ENCODE data around the gene METRNL.
"Not testable (repeated sequence)": the region's sequence is repeated elsewhere in the genome, so short reads cannot be mapped to it uniquely, and the experiment has no call there.

METRNL gene

DNA sequence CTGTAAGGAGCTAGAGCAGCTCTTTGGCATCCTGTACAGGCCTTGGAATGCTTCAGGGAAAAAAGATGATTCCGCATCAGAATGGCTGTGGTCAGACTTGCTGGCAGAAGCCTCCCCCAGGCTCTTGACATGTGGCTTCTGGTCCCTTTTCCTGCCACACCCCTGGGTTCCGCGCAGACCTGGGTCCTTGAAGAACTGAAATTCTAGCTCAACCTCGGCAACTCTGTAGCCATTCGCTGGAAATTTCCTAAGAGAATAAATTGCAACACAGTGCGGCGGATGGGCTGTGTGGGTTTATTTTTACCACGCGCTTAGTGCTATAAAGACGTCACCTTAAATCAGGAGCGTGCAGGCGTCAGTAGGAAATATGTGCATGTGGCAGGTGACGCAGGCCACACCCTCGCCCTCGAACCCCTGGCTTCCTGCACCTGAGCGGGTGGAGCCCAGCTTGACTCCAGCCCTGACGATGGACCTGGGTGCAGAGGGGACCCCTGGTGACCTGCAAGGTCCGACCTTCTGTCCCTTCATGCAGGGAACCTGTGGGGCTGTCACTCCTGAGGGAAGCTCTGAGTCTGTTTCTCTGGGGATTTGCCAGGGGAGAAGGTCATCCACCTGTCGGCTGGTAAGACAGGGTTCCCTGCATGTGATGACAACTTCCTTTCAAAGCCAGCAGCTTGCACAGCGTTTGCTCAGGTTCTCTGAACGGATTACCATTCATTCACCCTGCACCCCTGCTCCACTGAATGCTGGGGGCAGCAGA, 46.3 kb downstream of the METRNL start:
- DNase-seq = no peak

- DNase-seq = no peak
Observed at GRCh38 chr17:83126275-83126811, 46.9 kb downstream of the METRNL start.

GRCh38 chr17:83127431-83128160, 48.2 kb downstream of the METRNL start:
- DNase-seq = no peak

DNA sequence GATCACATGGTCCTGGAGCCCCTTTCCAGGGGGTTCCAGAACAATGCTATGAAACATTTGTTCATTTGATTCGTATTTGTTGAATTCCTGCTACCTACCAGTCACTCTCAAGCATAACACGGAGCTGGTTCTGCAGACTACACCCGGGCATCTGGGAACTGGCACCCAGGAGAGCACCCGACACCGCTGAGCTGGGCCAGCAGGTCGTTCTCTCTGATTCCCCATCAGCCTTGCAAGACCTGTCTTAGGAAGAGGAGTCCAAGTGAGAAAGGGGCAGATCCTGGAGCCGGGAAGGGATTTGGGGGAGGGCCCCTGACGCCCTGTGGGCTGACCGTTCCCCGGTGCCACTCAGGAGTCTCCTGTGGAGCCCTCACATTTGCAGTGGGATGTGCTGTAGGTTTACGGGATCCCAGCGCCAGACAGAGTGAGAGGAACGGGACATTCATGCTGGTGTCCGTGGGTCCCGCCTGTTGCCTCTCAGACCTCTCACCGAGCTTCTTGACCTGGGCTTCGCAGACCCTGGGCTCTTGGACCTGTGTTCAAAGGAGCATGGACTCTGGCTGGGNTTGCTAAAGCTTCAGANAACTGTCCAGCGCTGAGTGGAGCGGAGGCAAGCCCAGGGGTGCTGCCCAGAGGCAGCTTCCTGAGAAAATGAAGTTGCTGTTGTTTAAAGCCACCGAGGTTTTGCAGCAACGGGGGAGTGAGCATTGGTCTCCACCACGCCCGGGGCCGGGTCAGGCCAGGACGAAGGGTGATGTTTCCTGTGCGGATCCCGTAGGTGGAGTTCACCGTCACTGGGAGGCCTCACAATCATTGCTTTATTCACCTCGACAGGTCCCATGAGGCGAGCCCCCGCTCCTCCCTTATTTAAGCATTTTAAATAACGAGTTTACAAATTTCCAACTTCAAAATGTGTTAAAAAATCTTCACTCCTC, 49.2 kb downstream of the METRNL start:
- DNase-seq = no peak

GRCh38 chr17:83129676-83130075, 50.3 kb downstream of the METRNL start:
- no peak for DNase-seq

DNA sequence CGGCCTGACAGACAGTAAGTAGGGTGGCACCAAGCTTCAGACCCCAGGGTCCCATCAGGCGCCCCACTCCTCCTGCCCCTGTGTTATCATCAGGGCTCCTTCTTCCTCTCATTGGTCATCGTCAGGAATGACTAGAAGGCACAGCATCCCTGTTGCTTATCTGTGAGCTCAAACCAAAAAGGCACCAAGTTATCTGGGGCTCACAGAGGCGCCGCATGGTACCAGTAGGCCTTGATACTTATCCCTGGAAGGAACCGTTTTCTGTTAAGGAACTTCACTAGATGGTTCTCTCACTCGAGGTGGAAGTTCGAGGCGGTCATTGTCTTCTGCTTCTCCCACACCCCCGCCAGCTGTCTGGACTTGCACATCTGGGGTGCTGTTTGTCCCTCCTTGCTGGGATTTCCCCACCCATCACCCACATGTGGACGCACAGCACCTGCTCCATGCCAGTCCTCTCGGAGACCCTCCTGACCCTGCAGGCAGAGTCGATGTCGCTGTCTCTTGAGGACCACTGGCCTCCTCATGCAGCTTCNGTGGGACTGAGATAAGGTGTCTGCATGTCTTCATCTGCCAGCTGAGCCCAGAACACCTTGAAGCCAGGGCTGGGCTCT, 52.1 kb downstream of the METRNL start:
- DNase-seq = no peak

- no peak for DNase-seq
Observed at GRCh38 chr17:83132251-83133081, 53.1 kb downstream of the METRNL start.

DNA sequence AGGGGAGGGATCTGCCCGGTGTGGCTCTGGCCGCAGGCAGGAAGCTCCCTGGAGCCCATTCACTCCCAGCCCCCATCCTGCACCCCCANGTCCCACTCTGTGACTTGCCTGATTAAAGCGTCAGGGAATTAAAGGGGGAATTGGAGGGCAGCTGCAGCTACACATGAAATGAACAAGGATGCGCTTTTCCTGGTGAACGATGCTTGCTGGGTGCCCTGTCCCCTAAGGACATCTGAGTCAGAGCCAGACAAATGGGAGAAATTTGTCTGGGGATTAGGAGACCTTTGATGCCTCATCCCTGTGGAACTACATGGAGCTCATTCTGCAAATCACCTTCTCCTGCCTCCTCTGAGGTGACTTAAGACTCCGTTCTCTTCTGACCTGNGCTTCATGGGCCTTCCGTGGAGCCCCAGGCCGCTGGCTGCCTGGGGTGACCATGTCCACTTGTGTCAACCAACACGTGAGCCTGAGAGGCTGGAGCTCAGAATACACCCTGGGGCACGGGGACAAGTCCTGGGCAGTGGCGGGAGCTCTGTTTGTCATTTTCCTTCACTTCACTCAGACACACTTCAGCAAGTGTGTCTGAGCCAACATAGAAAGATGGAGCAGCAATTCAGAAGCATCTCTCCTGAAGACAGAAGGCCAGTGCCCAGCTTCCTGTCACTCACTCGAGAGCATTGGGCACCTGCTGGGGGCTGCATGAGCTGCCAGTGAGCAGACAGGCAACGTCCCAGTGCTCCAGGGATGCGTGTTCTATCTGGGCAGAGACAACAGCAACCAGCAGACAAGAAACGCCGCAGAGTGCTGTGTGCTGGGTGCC, 54.1 kb downstream of the METRNL start:
- no peak for DNase-seq

DNA sequence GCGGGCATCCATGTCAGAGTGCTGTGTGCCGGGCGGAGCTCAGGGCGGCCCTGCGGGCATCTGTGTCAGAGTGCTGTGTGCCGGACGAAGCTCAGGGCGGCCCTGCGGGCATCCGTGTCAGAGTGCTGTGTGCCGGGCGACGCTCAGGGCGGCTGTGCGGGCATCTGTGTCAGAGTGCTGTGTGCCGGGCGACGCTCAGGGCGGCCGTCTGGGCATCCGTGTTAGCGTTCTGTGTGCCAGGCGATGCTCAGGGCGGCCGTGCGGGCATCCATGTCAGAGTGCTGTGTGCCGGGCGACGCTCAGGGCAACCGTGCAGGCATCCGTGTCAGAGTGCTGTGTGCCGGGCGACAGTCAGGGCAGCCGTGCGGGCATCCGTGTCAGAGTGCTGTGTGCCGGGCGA, 55.0 kb downstream of the METRNL start:
- DNase-seq = not testable (repeated sequence)

GRCh38 chr17:83135692-83136091, 56.3 kb downstream of the METRNL start:
- no peak for DNase-seq

DNA sequence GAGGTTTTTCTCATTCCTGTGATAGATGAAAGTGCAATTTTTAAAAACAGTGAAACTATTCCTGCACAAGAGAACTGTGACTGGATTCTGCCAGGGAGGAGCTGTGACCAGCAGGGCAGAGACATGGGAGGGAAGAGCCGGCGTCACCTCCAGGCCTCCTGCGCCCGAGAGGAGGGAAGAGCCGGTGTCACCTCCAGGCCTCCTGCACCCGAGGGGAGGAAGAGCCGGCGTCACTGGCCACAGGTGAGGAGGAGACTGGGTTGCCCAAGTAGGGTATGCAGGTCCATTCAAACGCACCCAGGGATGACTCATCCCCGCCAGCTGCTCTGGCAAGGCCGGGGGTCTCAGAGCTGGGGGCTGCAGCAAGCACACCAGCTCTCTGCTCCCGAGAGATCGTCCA, 56.7 kb downstream of the METRNL start:
- DNase-seq = no peak

- no peak for DNase-seq
Observed at GRCh38 chr17:83136931-83137330, 57.5 kb downstream of the METRNL start.

DNA sequence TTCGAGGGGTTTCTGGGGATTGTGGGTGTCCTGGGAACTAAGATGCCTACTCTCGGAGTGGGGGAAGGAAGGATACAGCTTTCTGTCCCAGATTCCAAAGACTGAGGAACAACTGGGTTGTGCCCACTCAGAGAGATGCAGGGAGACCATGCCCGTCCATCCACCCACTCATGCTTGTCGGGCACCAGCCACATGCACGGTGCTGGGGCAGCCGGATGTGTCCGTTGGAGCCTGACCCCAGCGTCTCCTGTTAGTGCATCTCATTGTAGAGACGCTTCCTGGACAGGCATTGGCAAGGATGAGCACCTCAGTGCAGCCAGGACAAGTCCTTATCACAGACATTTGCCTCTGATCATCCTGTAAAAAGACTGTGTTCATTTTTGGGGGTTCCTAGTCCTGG, 58.1 kb downstream of the METRNL start:
- no peak for DNase-seq

DNA sequence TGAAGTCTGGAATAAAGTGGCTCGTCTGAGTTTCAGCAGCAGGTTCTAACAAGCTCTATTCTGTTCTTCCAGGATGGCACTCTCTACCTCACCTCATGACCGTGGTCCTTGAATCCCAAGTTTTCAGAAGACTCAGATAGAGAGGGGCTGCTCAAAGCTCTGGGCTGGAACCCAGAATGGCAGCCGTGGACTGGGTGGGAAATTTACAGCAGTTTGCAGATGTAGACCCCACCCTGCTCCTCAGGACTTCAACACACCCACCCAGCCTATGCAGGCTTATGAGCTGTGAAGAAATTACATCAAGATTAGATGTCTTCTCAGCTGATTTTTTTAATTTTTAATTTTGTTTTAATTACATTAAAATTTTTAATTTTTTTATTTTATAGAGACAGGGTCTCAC, 59.4 kb downstream of the METRNL start:
- no peak for DNase-seq

DNA sequence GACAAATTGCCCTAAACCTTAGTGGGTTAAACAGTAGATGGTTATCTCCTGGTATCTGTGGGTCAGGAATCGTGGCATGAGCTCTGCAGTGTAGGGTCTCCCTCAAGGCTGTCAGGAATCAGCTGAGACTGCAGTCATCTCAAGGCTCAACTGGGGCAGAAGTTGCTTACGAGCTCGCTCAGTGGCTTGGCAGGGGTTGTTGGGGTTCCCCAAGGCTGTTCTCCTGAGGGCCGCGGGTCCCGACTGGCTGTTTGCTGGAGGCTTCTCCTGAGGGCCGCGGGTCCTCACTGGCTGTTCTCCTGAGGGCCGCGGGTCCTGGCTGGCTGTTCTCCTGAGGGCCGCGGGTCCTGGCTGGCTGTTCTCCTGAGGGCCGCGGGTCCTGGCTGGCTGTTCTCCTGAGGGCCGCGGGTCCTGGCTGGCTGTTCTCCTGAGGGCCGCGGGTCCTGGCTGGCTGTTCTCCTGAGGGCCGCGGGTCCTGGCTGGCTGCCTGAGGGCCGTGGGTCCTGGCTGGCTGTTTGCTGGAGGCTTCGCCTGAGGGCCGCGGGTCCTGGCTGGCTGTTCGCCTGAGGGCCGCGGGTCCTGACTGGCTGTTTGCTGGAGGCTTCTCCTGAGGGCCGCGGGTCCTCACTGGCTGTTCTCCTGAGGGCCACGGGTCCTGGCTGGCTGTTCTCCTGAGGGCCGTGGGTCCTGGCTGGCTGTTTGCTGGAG, 60.3 kb downstream of the METRNL start:
- DNase-seq = not testable (repeated sequence)

DNA sequence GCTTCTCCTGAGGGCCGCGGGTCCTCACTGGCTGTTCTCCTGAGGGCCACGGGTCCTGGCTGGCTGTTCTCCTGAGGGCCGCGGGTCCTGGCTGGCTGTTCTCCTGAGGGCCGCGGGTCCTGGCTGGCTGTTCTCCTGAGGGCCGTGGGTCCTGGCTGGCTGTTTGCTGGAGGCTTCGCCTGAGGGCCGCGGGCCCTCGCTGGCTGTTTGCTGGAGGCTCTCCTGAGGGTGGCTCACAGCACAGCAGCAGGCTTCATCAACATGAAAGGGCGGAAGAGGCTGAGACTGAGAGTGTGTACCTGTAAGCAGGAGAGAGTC, 60.8 kb downstream of the METRNL start:
- not testable (repeated sequence) for DNase-seq

- DNase-seq = no peak
Observed at GRCh38 chr17:83142619-83143018, 63.2 kb downstream of the METRNL start.

GRCh38 chr17:83143817-83144231, 64.4 kb downstream of the METRNL start:
- DNase-seq = no peak

Data from activated CD8-positive, alpha-beta memory T cell treated with anti-CD3 and anti-CD28 coated beads, Interleukin-2, amount 50 U/mL, for 4 hours (primary cell).